SK-N-SH treated with all-trans-retinoic acid at 6 μM for 48 hours (cell line): Measurements from ENCODE around the gene LAG3.

Experiments
- ATAC-seq: fragments of 200-7000 bp; cut with Tn5 transposase; 3 replicates; pipeline ENCODE4 v1.9.1; 2020; ENCODE audit warnings: mild to moderate bottlenecking, moderate library complexity
- ARNTL ChIP-seq: fragments of 450-650 bp; formaldehyde crosslinking; IDR thresholded peaks from 2 replicates; pipeline ENCODE4 v1.5.0; 2020; ENCODE audit warnings: low read depth, mild to moderate bottlenecking, moderate library complexity, borderline replicate concordance
- BACH2 ChIP-seq: fragments of 250-450 bp; sonication (Bioruptor Pico); IDR thresholded peaks from 2 replicates; pipeline ENCODE4 v1.9.0; 2021; ENCODE audit warnings: mild to moderate bottlenecking, borderline replicate concordance
- CSDC2 ChIP-seq: fragments of 250-450 bp; sonication (Bioruptor Pico); IDR thresholded peaks from 2 replicates; pipeline ENCODE4 v1.5.0; 2020; ENCODE audit warnings: mild to moderate bottlenecking, moderate library complexity
- ESRRG ChIP-seq: fragments of 250-450 bp; sonication (Bioruptor Pico); IDR thresholded peaks from 2 replicates; pipeline ENCODE4 v1.6.1; 2021; ENCODE audit warnings: mild to moderate bottlenecking
- GLIS3 ChIP-seq: fragments of 250-450 bp; sonication (Bioruptor Pico); IDR thresholded peaks from 2 replicates; pipeline ENCODE4 v1.5.0; 2020; ENCODE audit warnings: mild to moderate bottlenecking, moderate library complexity
- OSR1 ChIP-seq: fragments of 250-450 bp; sonication (Bioruptor Pico); IDR thresholded peaks from 2 replicates; pipeline ENCODE4 v1.8.0; 2022; ENCODE audit warnings: moderate library complexity, mild to moderate bottlenecking, inconsistent platforms
- PATZ1 ChIP-seq: fragments of 250-450 bp; sonication (Bioruptor Pico); IDR thresholded peaks from 2 replicates; pipeline ENCODE4 v1.8.0; 2020; ENCODE audit warnings: mild to moderate bottlenecking, moderate library complexity, borderline replicate concordance
- PPARA ChIP-seq: fragments of 250-450 bp; sonication (Bioruptor Pico); IDR thresholded peaks from 2 replicates; pipeline ENCODE4 v1.5.0; 2020; ENCODE audit warnings: mild to moderate bottlenecking, borderline replicate concordance
- RARB ChIP-seq: fragments of 250-450 bp; sonication (Bioruptor Pico); IDR thresholded peaks from 2 replicates; pipeline ENCODE4 v1.8.0; 2021; ENCODE audit warnings: mild to moderate bottlenecking, moderate library complexity
- SNAI2 ChIP-seq: fragments of 250-450 bp; sonication (Bioruptor Pico); IDR thresholded peaks from 2 replicates; pipeline ENCODE4 v1.5.0; 2020; ENCODE audit warnings: mild to moderate bottlenecking, moderate library complexity
- TOX ChIP-seq: fragments of 250-450 bp; sonication (Bioruptor Pico); IDR thresholded peaks from 2 replicates; pipeline ENCODE4 v1.8.0; 2021; ENCODE audit warnings: mild to moderate bottlenecking, moderate library complexity, borderline replicate concordance
- ZC3H10 ChIP-seq: fragments of 250-450 bp; sonication (Bioruptor Pico); IDR thresholded peaks from 2 replicates; pipeline ENCODE4 v1.5.1; 2021; ENCODE audit warnings: mild to moderate bottlenecking, moderate library complexity
- ZFP3 ChIP-seq: fragments of 250-450 bp; sonication (Bioruptor Pico); IDR thresholded peaks from 2 replicates; pipeline ENCODE4 v1.5.0; 2020; ENCODE audit warnings: mild to moderate bottlenecking, moderate library complexity
- ZFP30 ChIP-seq: fragments of 450-650 bp; formaldehyde crosslinking; IDR thresholded peaks from 2 replicates; pipeline ENCODE4 v1.5.0; 2022; ENCODE audit warnings: mild to moderate bottlenecking, moderate library complexity
- ZNF565 ChIP-seq: fragments of 450-650 bp; formaldehyde crosslinking; conservative IDR thresholded peaks from 2 replicates; pipeline ENCODE4 v1.5.0; 2020; ENCODE audit warnings: low read depth, mild to moderate bottlenecking, moderate library complexity
- ZNF70 ChIP-seq: fragments of 450-650 bp; formaldehyde crosslinking; IDR thresholded peaks from 2 replicates; pipeline ENCODE4 v1.5.0; 2020; ENCODE audit warnings: mild to moderate bottlenecking, moderate library complexity
- TF ChIP-seq, protein P1 (sequence below): fragments of 250-450 bp; sonication (Bioruptor Pico); IDR thresholded peaks from 2 replicates; pipeline ENCODE4 v1.8.0; 2021; ENCODE audit warnings: low read depth, mild to moderate bottlenecking, moderate library complexity, borderline replicate concordance
- TF ChIP-seq, protein P2 (sequence below): fragments of 250-450 bp; sonication (Bioruptor Pico); IDR thresholded peaks from 2 replicates; pipeline ENCODE4 v1.5.1; 2020; ENCODE audit warnings: low read depth, mild to moderate bottlenecking, moderate library complexity
- TF ChIP-seq, protein P3 (sequence below): fragments of 250-450 bp; sonication (Bioruptor Pico); IDR thresholded peaks from 2 replicates; pipeline ENCODE4 v1.5.1; 2021; ENCODE audit warnings: mild to moderate bottlenecking, moderate library complexity

The LAG3 gene

DNA sequence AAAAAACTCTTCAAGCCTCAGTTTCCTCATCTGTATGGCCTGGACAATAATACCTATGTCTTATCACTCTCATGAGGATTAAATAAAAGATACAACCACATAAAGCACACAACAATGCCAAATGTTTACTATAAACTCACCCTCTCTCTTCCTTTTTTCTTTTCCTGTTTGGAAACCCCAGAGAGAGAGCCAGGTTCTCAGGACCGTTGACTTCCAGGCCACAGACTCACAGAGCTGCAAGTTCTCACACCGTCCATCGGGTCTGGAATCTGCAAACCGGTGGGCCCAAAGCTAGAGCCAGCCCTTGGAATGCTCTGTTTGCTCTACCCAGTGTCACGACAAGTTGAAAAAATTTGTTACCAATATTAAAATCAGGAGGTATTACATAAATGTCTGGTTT, 12.4 kb downstream of the LAG3 start (continued):
- TF ChIP-seq, protein P1, sequence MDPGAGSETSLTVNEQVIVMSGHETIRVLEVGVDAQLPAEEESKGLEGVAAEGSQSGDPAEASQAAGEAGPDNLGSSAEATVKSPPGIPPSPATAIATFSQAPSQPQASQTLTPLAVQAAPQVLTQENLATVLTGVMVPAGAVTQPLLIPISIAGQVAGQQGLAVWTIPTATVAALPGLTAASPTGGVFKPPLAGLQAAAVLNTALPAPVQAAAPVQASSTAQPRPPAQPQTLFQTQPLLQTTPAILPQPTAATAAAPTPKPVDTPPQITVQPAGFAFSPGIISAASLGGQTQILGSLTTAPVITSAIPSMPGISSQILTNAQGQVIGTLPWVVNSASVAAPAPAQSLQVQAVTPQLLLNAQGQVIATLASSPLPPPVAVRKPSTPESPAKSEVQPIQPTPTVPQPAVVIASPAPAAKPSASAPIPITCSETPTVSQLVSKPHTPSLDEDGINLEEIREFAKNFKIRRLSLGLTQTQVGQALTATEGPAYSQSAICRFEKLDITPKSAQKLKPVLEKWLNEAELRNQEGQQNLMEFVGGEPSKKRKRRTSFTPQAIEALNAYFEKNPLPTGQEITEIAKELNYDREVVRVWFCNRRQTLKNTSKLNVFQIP (CRISPR knock-in tag): no peak
- TF ChIP-seq OSR1 (CRISPR knock-in tag): no peak
- no peak for TF ChIP-seq CSDC2 (CRISPR knock-in tag)
- TF ChIP-seq SNAI2 (CRISPR knock-in tag): no peak

- no peak for ATAC-seq
- TF ChIP-seq PPARA (CRISPR knock-in tag): no peak
- TF ChIP-seq ESRRG (CRISPR knock-in tag): no peak
- TF ChIP-seq ZC3H10: no peak
- TF ChIP-seq, protein P2, sequence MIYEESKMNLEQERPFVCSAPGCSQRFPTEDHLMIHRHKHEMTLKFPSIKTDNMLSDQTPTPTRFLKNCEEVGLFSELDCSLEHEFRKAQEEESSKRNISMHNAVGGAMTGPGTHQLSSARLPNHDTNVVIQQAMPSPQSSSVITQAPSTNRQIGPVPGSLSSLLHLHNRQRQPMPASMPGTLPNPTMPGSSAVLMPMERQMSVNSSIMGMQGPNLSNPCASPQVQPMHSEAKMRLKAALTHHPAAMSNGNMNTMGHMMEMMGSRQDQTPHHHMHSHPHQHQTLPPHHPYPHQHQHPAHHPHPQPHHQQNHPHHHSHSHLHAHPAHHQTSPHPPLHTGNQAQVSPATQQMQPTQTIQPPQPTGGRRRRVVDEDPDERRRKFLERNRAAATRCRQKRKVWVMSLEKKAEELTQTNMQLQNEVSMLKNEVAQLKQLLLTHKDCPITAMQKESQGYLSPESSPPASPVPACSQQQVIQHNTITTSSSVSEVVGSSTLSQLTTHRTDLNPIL (CRISPR knock-in tag): no peak
- no peak for TF ChIP-seq BACH2 (CRISPR knock-in tag)
- TF ChIP-seq, protein P3, sequence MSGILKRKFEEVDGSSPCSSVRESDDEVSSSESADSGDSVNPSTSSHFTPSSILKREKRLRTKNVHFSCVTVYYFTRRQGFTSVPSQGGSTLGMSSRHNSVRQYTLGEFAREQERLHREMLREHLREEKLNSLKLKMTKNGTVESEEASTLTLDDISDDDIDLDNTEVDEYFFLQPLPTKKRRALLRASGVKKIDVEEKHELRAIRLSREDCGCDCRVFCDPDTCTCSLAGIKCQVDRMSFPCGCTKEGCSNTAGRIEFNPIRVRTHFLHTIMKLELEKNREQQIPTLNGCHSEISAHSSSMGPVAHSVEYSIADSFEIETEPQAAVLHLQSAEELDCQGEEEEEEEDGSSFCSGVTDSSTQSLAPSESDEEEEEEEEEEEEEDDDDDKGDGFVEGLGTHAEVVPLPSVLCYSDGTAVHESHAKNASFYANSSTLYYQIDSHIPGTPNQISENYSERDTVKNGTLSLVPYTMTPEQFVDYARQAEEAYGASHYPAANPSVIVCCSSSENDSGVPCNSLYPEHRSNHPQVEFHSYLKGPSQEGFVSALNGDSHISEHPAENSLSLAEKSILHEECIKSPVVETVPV (CRISPR knock-in tag): no peak
- TF ChIP-seq, protein P1 (CRISPR knock-in tag): no peak
- no peak for TF ChIP-seq RARB (CRISPR knock-in tag)
- no peak for TF ChIP-seq GLIS3 (CRISPR knock-in tag)
- TF ChIP-seq ARNTL: no peak
- TF ChIP-seq ZFP3 (CRISPR knock-in tag): no peak
- no peak for TF ChIP-seq ZFP30 (CRISPR knock-in tag)
- TF ChIP-seq ZNF565 (CRISPR knock-in tag): no peak
- TF ChIP-seq, all 23 proteins: peak for 0
Measured at GRCh38 chr12:6786416-6787094, 14.2 kb downstream of the LAG3 start.

DNA sequence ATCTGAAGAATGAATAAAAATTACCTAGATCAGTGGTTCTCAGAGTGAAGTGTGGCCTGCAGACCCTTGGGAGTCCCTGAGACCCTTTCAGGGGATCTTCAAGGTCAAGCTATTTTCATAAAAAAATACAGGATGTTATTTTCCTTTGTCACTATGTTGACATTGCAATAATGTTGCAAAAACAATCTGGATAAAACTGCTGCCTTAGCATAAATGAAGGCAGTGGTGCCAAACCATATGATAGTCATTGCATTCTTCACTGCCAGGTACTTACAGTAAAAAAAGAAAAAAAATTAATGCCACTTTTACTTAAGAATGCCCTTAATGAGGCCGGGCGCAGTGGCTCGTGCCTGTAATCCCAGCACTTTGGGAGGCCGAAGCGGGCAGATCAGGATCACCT, 15.0 kb downstream of the LAG3 start:
- no peak for ATAC-seq
- TF ChIP-seq ZNF70 (CRISPR knock-in tag) (no peak), PATZ1 (CRISPR knock-in tag) (no peak), PPARA (CRISPR knock-in tag) (no peak), TOX (CRISPR knock-in tag) (no peak), CSDC2 (CRISPR knock-in tag) (no peak), SNAI2 (CRISPR knock-in tag) (no peak), ZNF565 (CRISPR knock-in tag) (no peak), ESRRG (CRISPR knock-in tag) (no peak), ZFP30 (CRISPR knock-in tag) (no peak), OSR1 (CRISPR knock-in tag) (no peak), RARB (CRISPR knock-in tag) (no peak)
- TF ChIP-seq, protein P2 (CRISPR knock-in tag): no peak
- TF ChIP-seq, all 23 proteins: peak for 0
